ENCODE measurements around the gene HM13. TPM values are rescaled to one million over a fixed set of nuclear protein-coding genes. Genes with fewer than 3 reads are reported as not detected.
A peak's percentile ranks its signal among the peaks of the same experiment; 100 is the strongest.

The HM13 gene
- total and polyA plus RNA-seq, 9 of the 15 experiments (the other 6 are each of a cell fraction or from before 2014, with no cell fraction given): 7.7 to 136 (median 74.5) TPM

DNA sequence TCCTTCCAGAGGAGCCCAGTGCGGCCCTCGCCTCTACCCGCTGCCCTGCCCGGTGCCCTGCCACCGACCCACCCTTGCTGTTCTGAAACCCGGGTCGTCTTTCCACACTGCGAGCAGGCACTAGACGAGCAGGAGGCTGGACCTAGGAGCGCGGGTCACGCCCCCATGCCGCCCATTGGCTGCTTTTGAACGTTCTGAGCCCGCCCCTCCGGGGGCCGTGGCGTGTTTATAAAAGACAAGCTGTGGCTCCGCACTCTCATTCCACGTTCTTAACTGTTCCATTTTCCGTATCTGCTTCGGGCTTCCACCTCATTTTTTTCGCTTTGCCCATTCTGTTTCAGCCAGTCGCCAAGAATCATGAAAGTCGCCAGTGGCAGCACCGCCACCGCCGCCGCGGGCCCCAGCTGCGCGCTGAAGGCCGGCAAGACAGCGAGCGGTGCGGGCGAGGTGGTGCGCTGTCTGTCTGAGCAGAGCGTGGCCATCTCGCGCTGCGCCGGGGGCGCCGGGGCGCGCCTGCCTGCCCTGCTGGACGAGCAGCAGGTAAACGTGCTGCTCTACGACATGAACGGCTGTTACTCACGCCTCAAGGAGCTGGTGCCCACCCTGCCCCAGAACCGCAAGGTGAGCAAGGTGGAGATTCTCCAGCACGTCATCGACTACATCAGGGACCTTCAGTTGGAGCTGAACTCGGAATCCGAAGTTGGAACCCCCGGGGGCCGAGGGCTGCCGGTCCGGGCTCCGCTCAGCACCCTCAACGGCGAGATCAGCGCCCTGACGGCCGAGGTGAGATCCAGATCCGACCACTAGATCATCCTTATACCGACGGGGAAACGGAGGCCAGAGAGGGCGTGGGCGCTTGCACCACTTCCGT lies 91.0 kb downstream of the HM13 start, which contains the start of gene ID1 (continued):
- TF ChIP-seq SMC3 (conservative IDR thresholded peaks at IDR 0.05; ENCODE audit: insufficient read depth, low read depth, low read length) (no peak), RBM39 (optimal IDR thresholded peaks at IDR 0.05; ENCODE audit: low read depth, low read length) (peak; percentile 32), NCOR1 (IDR thresholded peaks at IDR 0.05) (peak; percentile 82), TGIF2 (CRISPR knock-in tag; IDR thresholded peaks at IDR 0.05) (peak; percentile 50; the same call in 1 of the 2 replicates), ATF6 (CRISPR knock-in tag; IDR thresholded peaks at IDR 0.05) (0 out of 2 replicates have a peak, but pooled peaks have one; percentile 22), POLR2G (IDR thresholded peaks at IDR 0.05; ENCODE audit: low read depth, low read length) (peak; percentile 99), CREM (IDR thresholded peaks at IDR 0.05; ENCODE audit: low read depth) (peak; percentile 59), MAX (CRISPR knock-in tag; IDR thresholded peaks at IDR 0.05) (peak; percentile 80), TSC22D4 (tag; IDR thresholded peaks at IDR 0.05) (no peak), SOX6 (IDR thresholded peaks at IDR 0.05) (peak; percentile 48), NFXL1 (CRISPR knock-in tag; IDR thresholded peaks at IDR 0.05) (no peak), RUNX1 (IDR thresholded peaks at IDR 0.05; ENCODE audit: low read depth) (no peak), ZNF239 (CRISPR knock-in tag; IDR thresholded peaks at IDR 0.05) (no peak), GTF2F1 (IDR thresholded peaks at IDR 0.05; ENCODE audit: low read depth, low read length) (peak; percentile 96), VEZF1 (CRISPR knock-in tag; IDR thresholded peaks at IDR 0.05) (peak; percentile 29; the same call in 1 of the 2 replicates), DNMT1 (IDR thresholded peaks at IDR 0.05) (0 out of 2 replicates have a peak, but pooled peaks have one; percentile 50)
- TF ChIP-seq, protein P1, sequence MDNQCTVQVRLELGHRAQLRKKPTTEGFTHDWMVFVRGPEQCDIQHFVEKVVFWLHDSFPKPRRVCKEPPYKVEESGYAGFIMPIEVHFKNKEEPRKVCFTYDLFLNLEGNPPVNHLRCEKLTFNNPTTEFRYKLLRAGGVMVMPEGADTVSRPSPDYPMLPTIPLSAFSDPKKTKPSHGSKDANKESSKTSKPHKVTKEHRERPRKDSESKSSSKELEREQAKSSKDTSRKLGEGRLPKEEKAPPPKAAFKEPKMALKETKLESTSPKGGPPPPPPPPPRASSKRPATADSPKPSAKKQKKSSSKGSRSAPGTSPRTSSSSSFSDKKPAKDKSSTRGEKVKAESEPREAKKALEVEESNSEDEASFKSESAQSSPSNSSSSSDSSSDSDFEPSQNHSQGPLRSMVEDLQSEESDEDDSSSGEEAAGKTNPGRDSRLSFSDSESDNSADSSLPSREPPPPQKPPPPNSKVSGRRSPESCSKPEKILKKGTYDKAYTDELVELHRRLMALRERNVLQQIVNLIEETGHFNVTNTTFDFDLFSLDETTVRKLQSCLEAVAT (IDR thresholded peaks at IDR 0.05): peak; percentile 93 to 95; a peak in 3 of 4 replicates
- TF ChIP-seq, protein P2, sequence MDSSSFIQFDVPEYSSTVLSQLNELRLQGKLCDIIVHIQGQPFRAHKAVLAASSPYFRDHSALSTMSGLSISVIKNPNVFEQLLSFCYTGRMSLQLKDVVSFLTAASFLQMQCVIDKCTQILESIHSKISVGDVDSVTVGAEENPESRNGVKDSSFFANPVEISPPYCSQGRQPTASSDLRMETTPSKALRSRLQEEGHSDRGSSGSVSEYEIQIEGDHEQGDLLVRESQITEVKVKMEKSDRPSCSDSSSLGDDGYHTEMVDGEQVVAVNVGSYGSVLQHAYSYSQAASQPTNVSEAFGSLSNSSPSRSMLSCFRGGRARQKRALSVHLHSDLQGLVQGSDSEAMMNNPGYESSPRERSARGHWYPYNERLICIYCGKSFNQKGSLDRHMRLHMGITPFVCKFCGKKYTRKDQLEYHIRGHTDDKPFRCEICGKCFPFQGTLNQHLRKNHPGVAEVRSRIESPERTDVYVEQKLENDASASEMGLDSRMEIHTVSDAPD (CRISPR knock-in tag; IDR thresholded peaks at IDR 0.05): no peak
- TF ChIP-seq, protein P3, sequence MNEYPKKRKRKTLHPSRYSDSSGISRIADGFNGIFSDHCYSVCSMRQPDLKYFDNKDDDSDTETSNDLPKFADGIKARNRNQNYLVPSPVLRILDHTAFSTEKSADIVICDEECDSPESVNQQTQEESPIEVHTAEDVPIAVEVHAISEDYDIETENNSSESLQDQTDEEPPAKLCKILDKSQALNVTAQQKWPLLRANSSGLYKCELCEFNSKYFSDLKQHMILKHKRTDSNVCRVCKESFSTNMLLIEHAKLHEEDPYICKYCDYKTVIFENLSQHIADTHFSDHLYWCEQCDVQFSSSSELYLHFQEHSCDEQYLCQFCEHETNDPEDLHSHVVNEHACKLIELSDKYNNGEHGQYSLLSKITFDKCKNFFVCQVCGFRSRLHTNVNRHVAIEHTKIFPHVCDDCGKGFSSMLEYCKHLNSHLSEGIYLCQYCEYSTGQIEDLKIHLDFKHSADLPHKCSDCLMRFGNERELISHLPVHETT (CRISPR knock-in tag; conservative IDR thresholded peaks at IDR 0.05 in 1 of 2, IDR thresholded peaks at IDR 0.05 in 1 of 2): peak in 1 of 2 experiments; percentile 75; a peak in 1 of 4 replicates
